Fibroblast of peridontal ligament (primary cell): ENCODE data around the gene EPHX1.
A peak's percentile ranks its signal among the peaks of the same experiment; 100 is the strongest.

Source experiments
- DNase-seq: peaks from one replicate; pipeline ENCODE4 v3.0.0-alpha.2; 2010; ENCODE audit errors: extremely low read depth

The EPHX1 gene

GRCh38 chr1:225861834-225862580 lies 52.1 kb downstream of the EPHX1 start:
- DNase-seq = no peak

GRCh38 chr1:225862581-225862950 lies 52.6 kb downstream of the EPHX1 start:
- DNase-seq = no peak

GRCh38 chr1:225863167-225863566 lies 53.2 kb downstream of the EPHX1 start:
- DNase-seq = peak; percentile 25

DNA sequence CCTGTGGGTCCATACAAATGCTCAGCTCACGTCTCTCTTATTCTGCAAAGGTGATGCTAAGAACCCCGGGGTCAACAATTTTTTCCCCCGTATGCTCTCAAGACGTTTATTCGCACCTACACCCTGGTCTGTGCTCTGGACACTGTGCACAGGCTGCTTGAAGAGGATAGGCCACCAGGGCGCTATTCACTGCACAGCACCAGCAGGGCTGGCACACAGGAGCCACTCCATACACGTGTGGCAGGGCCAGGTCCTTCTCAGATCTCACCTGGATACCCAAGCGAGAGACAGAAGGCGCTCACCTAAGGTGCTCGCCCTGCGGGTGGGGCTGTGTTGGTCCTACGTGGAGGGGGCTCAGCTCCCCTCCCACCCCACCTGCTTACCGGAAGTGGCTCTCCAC lies 55.6 kb downstream of the EPHX1 start:
- no peak for DNase-seq

GRCh38 chr1:225866061-225866837 lies 56.3 kb downstream of the EPHX1 start:
- peak; percentile 63 for DNase-seq

DNA sequence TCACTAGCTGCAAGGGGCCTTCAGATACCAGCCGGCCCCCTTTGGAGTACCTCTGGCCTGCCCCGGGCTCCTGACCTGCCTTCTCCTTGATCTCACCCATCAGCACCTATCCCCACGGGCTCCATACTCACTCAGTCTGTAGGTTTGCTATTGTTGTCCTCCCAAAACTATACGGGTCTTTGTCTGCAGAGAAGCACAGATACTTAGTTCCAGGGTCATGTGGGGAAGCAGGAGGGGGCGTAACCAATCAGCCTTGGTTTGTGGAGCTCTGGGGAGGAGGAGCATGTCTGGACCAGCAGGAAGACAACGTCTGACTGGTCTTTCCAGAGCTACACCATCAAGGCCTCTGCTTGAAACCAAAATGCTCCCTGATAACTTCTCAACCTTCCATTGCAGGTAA lies 57.1 kb downstream of the EPHX1 start:
- DNase-seq = no peak

GRCh38 chr1:225868631-225869330 lies 58.9 kb downstream of the EPHX1 start:
- no peak for DNase-seq

- no peak for DNase-seq
Observed at GRCh38 chr1:225870911-225871310, 61.0 kb downstream of the EPHX1 start.

DNA sequence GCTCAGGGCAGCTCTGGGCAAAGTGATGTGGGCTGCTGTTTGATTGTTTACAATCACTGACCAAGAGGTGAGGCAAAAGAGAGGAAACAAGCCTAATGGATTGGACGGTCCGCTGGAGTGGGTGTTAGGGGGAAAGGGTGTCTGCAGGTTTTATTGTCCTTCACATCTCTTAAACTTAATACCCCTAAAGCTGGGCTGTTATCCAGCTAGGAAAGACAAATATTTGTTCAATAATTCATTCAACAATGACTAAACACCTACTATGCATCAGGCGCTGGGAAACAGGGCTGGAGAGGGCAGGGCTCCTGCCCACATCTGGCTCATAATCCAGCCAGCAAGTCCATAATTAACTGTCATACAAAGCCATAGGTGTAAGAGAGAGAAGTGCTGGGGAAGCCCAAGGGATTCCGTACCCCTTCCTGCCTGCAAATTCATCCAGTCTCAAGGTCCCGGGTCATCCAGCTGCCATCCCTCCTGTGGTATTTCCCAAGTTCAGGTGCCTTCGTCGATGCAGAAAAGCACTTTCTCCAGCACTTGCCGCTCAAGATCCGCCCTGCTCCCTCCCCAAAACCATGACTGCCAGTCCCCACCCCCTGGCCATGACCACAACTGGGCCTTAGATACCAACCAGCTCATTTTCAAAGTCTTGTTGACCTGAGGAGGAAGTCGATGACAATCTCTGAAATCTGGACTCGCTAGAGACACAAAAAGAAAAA lies 61.6 kb downstream of the EPHX1 start:
- no peak for DNase-seq

DNA sequence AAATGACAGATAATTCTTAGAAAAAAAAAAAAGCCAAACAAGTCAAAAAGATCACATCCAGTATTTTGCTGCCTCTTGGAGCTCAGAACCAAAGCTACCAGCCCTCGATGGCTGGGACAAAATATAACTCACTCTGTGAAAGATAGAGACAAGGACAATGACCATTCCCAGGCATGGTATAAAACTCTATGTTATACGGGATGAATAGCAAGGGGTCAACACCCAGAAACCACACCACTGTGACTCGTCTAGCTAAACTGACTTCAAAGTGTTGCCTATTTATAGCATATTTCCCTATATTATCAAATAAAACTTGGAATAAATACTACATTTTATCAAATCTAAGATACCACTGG lies 62.1 kb downstream of the EPHX1 start:
- DNase-seq = no peak

- DNase-seq = no peak
Observed at GRCh38 chr1:225873281-225873850, 63.4 kb downstream of the EPHX1 start.

GRCh38 chr1:225874431-225874830 lies 64.5 kb downstream of the EPHX1 start:
- DNase-seq = no peak

DNA sequence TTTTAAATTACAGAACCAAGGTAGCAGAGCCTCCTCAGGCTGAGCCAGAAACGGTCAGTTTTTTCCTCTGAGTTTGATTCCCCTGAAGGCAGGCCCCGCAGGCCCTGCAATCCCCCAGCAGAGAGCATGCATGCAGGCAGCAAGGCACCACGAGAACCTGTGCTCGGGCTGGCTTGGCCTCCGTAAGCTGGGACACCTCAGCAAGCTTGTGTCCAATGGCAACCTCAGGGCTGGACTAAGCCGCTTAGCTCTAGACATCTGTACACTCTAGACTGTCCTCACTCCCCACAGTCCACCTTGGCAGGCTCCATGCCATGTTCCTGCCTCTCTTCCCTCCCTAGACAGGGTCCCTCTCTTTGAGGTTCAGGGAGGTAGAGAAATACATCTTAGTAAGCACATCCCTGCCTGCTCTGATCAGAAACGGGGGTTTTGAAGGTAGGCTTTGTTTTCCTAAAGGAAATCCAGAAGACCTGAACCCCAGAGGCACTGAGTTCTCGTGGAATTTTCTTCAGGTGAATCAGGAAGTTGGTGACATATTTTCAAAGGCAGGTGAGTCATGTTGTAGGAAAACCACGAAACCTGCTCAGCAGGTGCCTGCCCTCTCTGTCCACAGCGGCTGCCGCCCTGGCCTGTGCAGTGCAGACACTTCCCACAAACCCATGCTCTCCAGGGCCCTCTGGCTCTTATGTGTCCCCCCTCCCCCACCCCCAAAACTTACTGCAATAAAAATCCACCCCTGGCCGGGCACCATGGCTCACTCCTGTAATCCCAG lies 65.3 kb downstream of the EPHX1 start:
- DNase-seq = no peak

DNA sequence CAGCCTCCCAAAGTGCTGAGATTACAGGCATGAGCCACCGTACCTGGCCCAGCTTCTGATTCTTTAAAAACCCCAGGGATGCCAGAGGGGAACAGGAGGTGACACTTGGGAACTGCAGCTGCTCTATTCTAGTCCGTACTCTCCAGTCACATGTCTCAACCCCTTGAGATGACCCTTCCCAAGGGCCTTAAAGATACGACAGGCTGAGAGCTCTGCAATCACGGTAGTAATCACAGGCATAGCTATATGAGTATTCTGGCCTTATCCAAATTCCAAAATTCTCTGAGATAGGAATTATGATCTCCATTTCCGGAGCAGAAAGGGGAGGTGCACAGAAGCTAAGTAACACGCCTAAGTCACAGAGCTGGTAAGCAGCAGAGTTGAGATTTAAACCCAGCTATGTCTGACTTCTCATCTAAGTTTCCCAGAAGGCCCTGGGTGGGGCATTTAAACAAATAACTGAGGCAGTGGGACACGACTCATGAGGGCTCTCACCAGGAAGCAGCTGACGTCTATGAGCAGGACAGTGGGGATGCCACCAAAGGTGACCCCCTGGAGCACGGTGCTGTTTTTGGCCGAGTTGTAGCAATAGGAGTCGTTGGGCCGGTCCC lies 67.1 kb downstream of the EPHX1 start:
- no peak for DNase-seq

DNA sequence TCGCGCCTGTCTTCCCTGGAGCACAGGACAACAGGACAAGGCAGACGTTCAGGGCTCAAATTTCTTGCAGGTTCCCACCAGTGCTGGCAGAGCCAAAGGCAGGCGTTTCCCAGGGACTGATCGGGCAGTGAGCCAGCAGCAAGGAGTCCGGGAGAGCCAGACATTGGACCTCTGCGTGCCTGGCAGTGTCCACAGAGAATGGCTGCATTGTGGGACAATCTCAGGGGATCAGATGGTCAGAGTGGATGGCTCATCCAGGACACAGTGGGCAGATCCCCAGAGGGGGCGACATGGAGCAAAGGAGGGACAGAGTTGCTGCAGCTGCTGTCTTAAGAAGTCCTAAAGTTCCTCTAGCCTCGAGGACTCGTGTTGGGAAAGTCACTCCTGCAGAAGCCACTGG lies 67.7 kb downstream of the EPHX1 start:
- DNase-seq = peak; percentile 41

DNA sequence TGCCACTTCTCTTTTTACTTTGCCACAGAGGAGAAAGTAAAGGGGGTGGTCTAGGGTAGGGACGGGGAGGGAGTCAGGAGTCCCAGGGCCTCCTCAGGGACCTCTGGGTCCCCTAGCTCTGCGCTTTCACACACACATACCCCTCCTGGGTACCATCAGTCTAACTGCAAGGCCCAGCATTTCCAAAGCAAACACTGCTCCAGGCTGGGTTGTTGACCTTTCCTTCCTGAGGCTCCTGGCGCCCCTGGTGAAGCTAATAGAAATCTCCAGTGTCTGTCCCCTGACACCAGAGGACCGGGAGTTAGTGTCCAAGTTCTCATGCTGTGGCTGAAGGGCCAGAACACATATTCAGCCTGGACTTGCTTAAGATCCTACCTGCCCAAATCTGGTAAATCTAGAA lies 68.4 kb downstream of the EPHX1 start:
- DNase-seq = no peak

- no peak for DNase-seq
Observed at GRCh38 chr1:225879521-225880221, 69.7 kb downstream of the EPHX1 start.

GRCh38 chr1:225880222-225880588 lies 70.3 kb downstream of the EPHX1 start:
- no peak for DNase-seq

DNA sequence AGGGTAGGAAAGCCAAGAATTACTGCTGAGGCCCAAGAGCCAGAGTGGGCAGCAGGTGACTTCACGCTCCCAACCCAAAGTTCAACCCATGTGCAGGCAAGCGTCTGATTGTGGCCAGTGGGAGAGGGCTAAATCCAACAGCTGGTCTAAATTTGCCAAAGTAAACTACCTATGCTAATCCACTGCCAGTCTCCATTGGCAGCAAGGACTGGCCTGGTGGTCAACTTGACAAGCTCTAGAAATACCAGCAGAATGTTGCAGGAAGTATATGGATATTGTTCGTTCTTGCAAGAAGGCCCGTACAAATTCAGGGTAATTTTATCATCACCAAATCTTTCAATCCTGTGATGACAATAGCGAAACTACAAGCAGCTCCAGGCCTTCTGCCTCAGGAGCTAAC lies 70.7 kb downstream of the EPHX1 start:
- DNase-seq = peak; percentile 31
